GM21737 (cell line): Measurements from ENCODE around the gene TRIM65.
"Not testable (repeated sequence)": the region's sequence is repeated elsewhere in the genome, so short reads cannot be mapped to it uniquely, and the experiment has no call there.

Experiments used
- ATAC-seq: cut with Tn5 transposase; IDR thresholded peaks from one replicate; pipeline ENCODE4 v1.9.1; 2021; ENCODE audit warnings: mild to moderate bottlenecking, moderate library complexity; ENCODE audit not compliant: unreplicated experiment

The TRIM65 gene

GRCh38 chr17:75897160-75898019, 639 bp upstream of the TRIM65 start:
- no peak for ATAC-seq

DNA sequence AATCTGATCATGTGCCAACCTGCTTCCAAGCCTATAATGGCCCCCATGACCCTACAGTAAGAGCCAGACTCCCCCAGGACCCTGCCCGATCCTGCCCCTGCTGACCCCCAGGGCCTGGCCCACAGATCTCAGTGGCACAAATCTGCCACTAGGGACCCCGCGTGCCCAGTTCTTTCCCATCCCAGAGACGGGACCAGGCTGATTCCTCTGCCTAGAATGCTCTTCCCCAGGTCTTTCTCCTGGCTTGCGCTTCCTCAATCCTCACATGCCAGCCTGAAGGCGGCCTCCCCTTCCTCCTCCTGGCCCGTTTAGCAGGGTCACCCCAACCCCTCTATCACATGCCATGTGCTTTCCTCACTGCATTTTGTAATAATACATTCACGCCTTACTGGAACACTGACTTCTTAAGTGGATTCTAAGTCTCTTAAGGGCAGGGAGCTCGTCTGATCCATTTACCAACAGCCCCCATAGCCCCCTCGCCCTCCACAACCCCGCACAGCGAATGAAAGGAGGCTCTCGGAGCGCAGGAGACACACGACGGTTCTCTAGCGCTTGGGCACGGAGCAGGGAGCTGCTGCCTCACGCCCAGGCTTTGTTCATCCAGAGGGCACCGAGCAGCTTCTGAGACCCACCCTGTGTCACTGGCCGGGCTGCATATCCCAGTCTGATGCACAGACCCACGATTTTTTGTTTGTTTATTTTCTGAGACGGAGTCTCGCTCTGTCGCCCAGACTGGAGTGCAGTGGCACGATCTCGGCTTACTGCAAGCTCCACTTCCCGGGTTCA, 1.2 kb downstream of the TRIM65 start:
- no peak for ATAC-seq

DNA sequence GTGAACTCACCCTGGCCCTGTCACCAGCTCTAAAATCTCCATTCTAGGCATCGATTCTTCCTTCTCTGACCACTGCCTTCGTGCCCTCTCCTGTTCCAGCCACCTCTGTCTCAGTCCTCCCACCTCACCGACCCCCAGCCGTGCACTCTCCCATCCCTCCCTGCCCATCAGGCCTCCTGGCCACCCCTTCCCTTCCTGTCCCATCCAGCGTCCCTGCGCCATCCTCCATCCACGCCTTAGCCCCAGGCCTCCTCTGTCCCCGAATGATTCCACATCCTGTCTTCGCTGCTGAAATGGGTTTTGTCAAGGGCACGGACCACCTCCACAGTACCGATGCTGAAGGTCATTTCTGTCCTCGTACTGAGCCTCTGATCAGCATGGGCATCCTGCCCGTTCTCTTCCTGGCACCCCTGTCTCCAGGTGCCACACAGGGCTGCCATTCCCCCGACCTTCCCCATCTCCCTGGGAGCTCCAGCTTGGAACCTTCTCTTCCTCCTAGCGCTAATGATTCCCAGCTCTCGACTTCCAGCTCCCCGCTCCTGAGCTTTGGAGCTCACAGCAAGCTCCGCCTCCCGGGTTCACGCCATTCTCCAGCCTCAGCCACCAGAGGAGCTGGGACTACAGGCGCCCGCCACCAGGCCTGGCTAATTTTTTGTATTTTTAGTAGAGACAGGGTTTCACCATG, 2.6 kb downstream of the TRIM65 start:
- ATAC-seq: no peak

DNA sequence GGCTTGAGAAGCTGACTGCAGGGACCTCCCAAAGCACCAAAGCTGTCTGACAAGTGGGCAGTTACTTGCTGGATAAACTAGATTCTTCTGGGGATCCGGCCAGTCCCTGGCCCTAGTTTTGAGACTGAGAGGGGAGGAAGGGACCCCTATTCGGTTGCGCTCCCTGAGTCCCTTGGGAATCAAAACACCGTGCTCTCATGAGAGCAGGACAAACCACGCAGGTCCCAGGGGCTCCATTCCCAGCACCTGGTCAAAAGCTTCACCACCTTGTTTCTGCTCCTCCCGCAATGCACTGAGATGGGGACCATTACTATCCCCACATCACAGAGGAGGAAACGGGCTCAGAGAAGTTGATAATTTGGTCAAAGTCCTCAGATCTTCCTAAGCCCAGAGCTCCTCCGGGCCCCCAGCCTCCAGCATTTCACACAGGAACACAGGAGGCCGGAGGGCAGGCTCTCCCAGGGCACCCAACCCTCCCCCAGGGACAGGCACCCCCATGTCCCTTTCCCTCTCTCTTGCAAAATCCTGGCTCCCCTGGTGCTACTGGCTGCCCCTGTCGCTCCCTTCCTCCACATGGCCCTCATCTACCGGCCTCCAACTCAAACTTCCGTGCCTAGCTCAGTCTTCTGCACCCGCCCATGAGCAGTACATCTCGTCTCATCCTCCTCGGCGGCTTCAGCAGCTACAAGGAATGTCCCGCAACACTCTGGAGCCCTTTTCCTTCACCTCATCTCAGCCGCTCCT, 3.3 kb downstream of the TRIM65 start:
- no peak for ATAC-seq

- ATAC-seq: no peak
These were observed 4.1 kb downstream of the TRIM65 start for GRCh38 chr17:75892556-75893224.

- no peak for ATAC-seq
These were observed 4.9 kb downstream of the TRIM65 start for GRCh38 chr17:75891605-75892555.

GRCh38 chr17:75891022-75891604, 5.6 kb downstream of the TRIM65 start:
- no peak for ATAC-seq

- ATAC-seq: no peak
These were observed 7.3 kb downstream of the TRIM65 start for GRCh38 chr17:75889454-75889853.

DNA sequence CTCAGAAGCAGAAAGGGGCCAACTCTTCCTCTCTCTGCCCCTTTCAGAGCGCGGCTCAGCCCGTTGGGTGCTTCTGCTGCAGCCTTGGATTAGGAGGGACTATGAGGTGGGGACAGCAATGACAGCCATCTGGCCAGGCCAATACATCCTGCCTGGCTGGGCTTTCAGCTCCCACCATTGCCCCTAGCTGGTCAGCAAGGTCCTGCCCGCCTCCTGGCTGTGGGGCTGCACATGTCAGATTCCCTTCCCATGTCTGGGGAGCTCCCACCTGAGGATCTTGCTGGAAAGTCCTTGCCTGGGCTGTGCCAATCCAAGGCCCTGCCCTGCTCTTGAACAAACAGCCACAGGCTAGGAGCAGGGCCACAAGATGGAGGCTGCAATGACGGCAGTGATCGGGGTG, 8.3 kb downstream of the TRIM65 start:
- ATAC-seq: no peak

DNA sequence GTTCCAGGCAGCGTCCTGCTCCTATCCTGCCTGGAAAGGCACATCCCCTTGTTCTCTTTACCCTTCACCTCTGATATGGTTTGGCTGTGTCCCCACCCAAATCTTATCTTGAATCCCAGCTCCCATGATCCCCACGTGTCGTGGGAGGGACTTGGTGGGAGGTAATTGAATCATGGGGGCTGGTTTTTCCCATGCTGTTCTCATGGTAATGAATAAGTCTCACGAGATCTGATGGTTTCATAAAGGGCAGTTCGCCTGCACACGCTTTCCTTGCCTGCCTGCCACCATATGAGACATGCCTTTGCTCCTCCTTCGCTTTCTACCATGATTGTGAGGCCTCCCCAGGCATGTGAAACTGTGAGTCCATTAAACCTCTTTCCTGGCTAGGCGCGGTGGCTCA, 10.9 kb downstream of the TRIM65 start:
- ATAC-seq: not testable (repeated sequence)

- ATAC-seq: no peak
These were observed 11.3 kb downstream of the TRIM65 start for GRCh38 chr17:75885431-75885830.

- no peak for ATAC-seq
These were observed 14.9 kb downstream of the TRIM65 start for GRCh38 chr17:75881678-75882454.

GRCh38 chr17:75880266-75880665, 16.5 kb downstream of the TRIM65 start:
- ATAC-seq: no peak

DNA sequence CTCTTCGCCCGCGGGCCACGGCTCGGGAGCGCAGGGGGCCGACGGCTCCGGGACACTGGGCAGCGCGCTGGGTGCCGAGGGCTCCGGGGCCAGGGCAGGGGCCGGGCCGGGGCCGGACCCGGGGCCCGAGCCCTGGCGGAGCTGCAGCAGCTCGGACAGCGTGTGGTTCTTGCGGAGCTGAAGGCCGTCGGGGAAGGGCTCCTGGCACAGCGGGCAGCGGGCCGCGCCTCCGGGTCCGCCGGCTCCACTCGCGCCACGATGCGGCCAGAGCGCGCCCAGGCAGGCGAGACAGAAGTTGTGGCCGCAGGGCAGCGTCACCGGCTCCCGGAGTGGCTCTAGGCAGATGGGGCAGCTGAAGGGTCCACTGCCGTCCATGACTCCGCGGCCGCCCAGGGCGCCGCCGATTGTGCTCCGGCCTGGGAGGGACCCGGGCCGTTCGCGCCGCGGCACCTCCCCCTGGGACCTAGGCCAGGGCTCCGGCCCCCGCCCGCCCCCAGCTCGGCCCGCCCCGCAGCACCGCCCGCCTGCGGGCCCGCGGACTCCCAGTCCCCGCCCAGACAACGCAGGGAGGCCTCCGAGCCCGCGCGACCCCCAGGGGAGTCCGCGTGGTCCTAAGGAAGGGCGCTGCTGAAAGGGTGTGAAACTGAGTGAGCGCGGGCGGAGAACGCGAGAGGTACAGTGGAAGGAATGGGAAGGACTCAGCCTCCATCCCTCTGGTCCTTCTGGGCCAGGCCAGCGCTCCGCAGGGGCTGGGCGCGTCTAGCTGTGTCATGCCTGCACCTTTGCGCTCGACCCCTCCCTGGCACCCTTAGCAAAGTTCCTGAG, 18.4 kb downstream of the TRIM65 start, which contains the start of gene TRIM47:
TSS of gene TRIM47 (minus strand) at position 408 of the 825 bp plus-strand sequence. CDS start at position 375, 33 bp downstream.
- no peak for ATAC-seq

GRCh38 chr17:75877752-75878173, 19.0 kb downstream of the TRIM65 start:
- no peak for ATAC-seq

DNA sequence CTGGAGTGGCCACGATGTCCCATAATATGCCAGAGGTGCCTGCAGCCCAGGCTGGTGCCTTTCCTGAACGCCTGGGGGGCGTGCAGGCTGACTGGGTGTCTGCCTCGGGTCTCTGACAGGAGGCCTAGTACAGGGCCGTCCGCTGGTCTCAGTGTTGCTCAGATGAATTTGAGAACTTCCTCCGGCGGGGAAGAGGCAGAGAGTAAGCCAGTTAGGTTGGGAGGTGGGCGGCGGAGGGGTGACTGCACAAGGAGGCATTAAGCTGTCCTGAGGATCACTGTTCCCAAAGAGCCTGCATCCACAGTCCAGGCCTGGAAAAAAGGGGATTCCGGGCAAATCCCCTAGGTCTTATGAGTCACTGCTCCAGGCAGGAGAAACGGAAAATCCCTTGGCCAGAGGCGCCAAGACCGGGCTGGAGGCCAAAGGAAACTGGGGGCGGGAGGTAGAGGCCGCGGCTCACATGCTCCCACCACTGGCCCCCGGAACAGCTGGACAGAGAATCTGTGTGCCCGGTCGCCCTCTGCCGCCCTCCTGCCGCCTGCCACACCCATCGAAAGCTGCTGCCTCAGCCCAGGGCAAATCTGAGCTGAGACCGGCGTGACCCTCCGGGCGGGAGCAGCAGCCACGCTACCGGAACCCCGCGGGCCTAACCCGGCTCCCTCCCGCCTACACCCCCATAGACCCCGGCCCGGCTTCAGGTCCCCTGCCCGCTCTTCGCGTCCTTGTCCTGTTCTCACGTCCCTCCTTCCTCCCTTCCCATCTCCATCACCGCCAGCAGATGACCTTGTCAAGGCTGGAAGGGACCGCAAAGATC, 19.6 kb downstream of the TRIM65 start:
- no peak for ATAC-seq
